ENCODE measurements around the gene PPARG. TPM values are rescaled to one million over a fixed set of nuclear protein-coding genes. Genes with fewer than 3 reads are reported as not detected.

The PPARG gene
- total and polyA plus RNA-seq, 4 donors = 5.2 to 15.7 (median 7.0) TPM

- Histone ChIP-seq H3K4me3 (ENCODE audit: low read depth in 1 of 3, low read length in 3 of 3) (no peak overlapping the region), H3K27me3 (ENCODE audit: control insufficient read depth in 4 of 4, insufficient read depth in 4 of 4, low read length in 3 of 4) (no peaks in the 10 kb centered on the region), H3K9ac (ENCODE audit: low read depth in 1 of 2, low read length in 2 of 2) (no peak overlapping the region), H3K9me3 (ENCODE audit: control insufficient read depth in 4 of 4, low read length in 3 of 4) (no peaks in the 10 kb centered on the region), H3K4me1 (ENCODE audit: control insufficient read depth in 4 of 4, insufficient read depth in 4 of 4, low read length in 3 of 4) (peaks cover 0 to 45% (median 37%) of the 10 kb centered on the region in 4 donors), H3K27ac (ENCODE audit: low read depth in 1 of 2, low read length in 2 of 2) (no peak overlapping the region), H3K36me3 (ENCODE audit: control insufficient read depth in 4 of 4, insufficient read depth in 3 of 4, low read depth in 1 of 4, low read length in 3 of 4) (no peaks in the 10 kb centered on the region)
- DNase-seq (ENCODE audit: low spot score) = no peak
- WGBS = 70% methylated on average over 7 of the region's 7 CpGs
- no peak for TF ChIP-seq TAF1 (conservative IDR thresholded peaks at IDR 0.05)
- peak; percentile 20 to 66 for TF ChIP-seq HNF4A (conservative IDR thresholded peaks at IDR 0.05)
- no peak for TF ChIP-seq FOXA1 (IDR thresholded peaks at IDR 0.05)
- peak in 1 of 2 donors; percentile 32 for TF ChIP-seq RAD21 (IDR thresholded peaks at IDR 0.05)
- TF ChIP-seq HNF4G (IDR thresholded peaks at IDR 0.05) = peak; percentile 19
- TF ChIP-seq ATF3 (IDR thresholded peaks at IDR 0.05) = peak; percentile 71
- peak in 1 of 2 donors; percentile 36 for TF ChIP-seq RXRA (IDR thresholded peaks at IDR 0.05)
Measured at GRCh38 chr3:12353796-12354525, 65.1 kb downstream of the PPARG start.

GRCh38 chr3:12356175-12356574 is 67.3 kb downstream of the PPARG start:
- WGBS = 32% methylated on average over 5 of the region's 5 CpGs
- no peak for DNase-seq (ENCODE audit: low spot score)

More at GRCh38 chr3:12356175-12356574, 67.3 kb downstream of the PPARG start:
- H3K4me1 ChIP-seq (ENCODE audit: control insufficient read depth in 4 of 4, insufficient read depth in 4 of 4, low read length in 3 of 4) = peaks cover 0 to 33% (median 24%) of the 10 kb centered on the region in 4 donors
- no peaks in the 10 kb centered on the region for H3K9me3 ChIP-seq (ENCODE audit: control insufficient read depth in 4 of 4, low read length in 3 of 4)
- no peaks in the 10 kb centered on the region for H3K27me3 ChIP-seq (ENCODE audit: control insufficient read depth in 4 of 4, insufficient read depth in 4 of 4, low read length in 3 of 4)
- H3K9ac ChIP-seq (ENCODE audit: low read depth in 1 of 2, low read length in 2 of 2) = no peak overlapping the region
- no peaks in the 10 kb centered on the region for H3K36me3 ChIP-seq (ENCODE audit: control insufficient read depth in 4 of 4, insufficient read depth in 3 of 4, low read depth in 1 of 4, low read length in 3 of 4)
- TF ChIP-seq SP1 (IDR thresholded peaks at IDR 0.05) = peak; percentile 38
- TF ChIP-seq TAF1 (conservative IDR thresholded peaks at IDR 0.05) = no peak
- TF ChIP-seq FOXA2 (IDR thresholded peaks at IDR 0.05) = peak; percentile 46
- peak; percentile 54 to 58 for TF ChIP-seq RXRA (IDR thresholded peaks at IDR 0.05)
- no peak for TF ChIP-seq YY1 (IDR thresholded peaks at IDR 0.05)
- TF ChIP-seq RAD21 (IDR thresholded peaks at IDR 0.05) = peak; percentile 33 to 49
- no peak for TF ChIP-seq CTCF (IDR thresholded peaks at IDR 0.05; ENCODE audit: low read depth, low read length, missing input control)
- no peak for TF ChIP-seq HNF4G (IDR thresholded peaks at IDR 0.05)
- no peak for TF ChIP-seq EGR1 (IDR thresholded peaks at IDR 0.05; ENCODE audit: low read depth in 2 of 2)
- peak; percentile 58 for TF ChIP-seq REST (IDR thresholded peaks at IDR 0.05)
- no peak for TF ChIP-seq ZBTB33 (IDR thresholded peaks at IDR 0.05)
- peak; percentile 17 for TF ChIP-seq MAX (IDR thresholded peaks at IDR 0.05)
- peak; percentile 30 to 42 for TF ChIP-seq HNF4A (conservative IDR thresholded peaks at IDR 0.05)
- no peak for TF ChIP-seq FOXA1 (IDR thresholded peaks at IDR 0.05)
- no peak for TF ChIP-seq GABPA (IDR thresholded peaks at IDR 0.05 in 1 of 2, conservative IDR thresholded peaks at IDR 0.05 in 1 of 2)
- peak in 1 of 2 donors; percentile 29 for TF ChIP-seq JUND (IDR thresholded peaks at IDR 0.05)
- no peak for TF ChIP-seq NR2F2 (IDR thresholded peaks at IDR 0.05)
- TF ChIP-seq ATF3 (IDR thresholded peaks at IDR 0.05) = no peak
- H3K27ac ChIP-seq (ENCODE audit: low read depth in 1 of 2, low read length in 2 of 2) = no peak overlapping the region
- H3K4me3 ChIP-seq (ENCODE audit: low read depth in 1 of 3, low read length in 3 of 3) = no peak overlapping the region
